ENCODE results near the gene HDHD5.

DNA sequence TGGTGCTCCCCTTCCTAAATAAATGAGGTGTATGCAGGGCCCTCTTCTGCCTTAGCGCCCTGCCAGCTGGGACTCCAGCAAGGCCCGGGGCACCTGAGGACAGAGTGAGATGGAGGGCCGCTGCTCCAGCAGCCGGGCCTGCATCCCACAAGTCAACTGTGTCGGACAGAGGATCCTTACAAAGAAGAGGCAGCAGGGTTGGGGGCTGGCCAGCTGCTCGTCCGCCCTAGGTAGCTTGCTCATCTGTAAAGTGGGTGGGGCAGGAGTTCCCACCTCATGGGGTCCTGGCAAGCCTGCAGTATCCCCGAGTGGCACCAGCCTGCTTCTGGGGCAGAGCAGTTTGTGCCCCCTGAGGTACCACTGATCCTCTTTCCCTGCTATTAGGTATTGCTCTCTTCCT is 45.5 kb downstream of the HDHD5 start:
- TF ChIP-seq, protein P1, sequence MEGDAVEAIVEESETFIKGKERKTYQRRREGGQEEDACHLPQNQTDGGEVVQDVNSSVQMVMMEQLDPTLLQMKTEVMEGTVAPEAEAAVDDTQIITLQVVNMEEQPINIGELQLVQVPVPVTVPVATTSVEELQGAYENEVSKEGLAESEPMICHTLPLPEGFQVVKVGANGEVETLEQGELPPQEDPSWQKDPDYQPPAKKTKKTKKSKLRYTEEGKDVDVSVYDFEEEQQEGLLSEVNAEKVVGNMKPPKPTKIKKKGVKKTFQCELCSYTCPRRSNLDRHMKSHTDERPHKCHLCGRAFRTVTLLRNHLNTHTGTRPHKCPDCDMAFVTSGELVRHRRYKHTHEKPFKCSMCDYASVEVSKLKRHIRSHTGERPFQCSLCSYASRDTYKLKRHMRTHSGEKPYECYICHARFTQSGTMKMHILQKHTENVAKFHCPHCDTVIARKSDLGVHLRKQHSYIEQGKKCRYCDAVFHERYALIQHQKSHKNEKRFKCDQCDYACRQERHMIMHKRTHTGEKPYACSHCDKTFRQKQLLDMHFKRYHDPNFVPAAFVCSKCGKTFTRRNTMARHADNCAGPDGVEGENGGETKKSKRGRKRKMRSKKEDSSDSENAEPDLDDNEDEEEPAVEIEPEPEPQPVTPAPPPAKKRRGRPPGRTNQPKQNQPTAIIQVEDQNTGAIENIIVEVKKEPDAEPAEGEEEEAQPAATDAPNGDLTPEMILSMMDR (CRISPR knock-in tag; IDR thresholded peaks at IDR 0.05): no peak
- TF ChIP-seq BHLHE40 (IDR thresholded peaks at IDR 0.05; ENCODE audit: low read length) (no peak), ZBTB3 (CRISPR knock-in tag; IDR thresholded peaks at IDR 0.05; ENCODE audit: borderline replicate concordance, low read depth) (no peak), TARDBP (CRISPR knock-in tag; IDR thresholded peaks at IDR 0.05) (no peak)

Measured in HepG2 (cell line).